ENCODE results near the gene LRRC18. TPM values are rescaled to one million over a fixed set of nuclear protein-coding genes. Genes with fewer than 3 reads are reported as not detected.

Gene LRRC18
- total RNA-seq, 4 donors from 2014 or later: not detected

DNA sequence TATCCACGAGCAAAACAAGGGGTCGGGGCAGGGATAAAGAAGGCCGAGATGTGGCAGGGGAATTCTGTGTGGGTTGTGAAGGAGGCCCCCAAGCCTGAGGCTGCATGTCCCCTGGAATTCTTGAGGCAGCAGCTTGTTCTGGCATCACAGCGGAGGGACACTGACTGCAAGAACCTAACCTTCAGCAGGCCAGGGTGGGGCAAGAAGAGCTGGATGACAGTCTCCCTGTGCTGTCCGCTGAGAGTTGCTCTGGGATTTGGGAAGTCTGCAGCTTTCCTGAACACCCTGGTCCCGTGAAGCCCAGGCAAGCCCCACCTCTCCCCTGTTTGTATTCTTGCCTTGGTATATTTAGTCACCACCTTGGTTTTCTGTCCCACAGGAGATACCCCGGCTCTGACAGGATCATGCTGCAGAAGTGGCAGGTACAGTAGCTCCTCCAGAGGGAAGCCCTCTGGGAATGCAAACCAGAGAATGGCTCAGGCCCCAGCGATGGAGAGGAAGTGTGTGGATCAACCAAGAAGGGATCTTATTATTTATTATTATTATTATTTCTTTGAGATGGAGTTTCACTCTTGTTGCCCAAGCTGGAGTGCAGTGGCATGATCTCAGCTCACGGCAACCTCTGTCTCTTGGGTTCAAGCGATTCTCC is 1.9 kb upstream of the LRRC18 start:
- H3K36me3 ChIP-seq: no peaks in the 10 kb centered on the region
- no peaks in the 10 kb centered on the region for H3K9me3 ChIP-seq
- WGBS, 2 donors: 80 to 84% methylated on average over 10 of the region's 10 CpGs
- DNase-seq (ENCODE audit: low spot score in 2 of 2): no peak
- TF ChIP-seq POLR2A (IDR thresholded peaks at IDR 0.05) (no peak), EP300 (IDR thresholded peaks at IDR 0.05) (no peak)
- TF ChIP-seq, protein P1, sequence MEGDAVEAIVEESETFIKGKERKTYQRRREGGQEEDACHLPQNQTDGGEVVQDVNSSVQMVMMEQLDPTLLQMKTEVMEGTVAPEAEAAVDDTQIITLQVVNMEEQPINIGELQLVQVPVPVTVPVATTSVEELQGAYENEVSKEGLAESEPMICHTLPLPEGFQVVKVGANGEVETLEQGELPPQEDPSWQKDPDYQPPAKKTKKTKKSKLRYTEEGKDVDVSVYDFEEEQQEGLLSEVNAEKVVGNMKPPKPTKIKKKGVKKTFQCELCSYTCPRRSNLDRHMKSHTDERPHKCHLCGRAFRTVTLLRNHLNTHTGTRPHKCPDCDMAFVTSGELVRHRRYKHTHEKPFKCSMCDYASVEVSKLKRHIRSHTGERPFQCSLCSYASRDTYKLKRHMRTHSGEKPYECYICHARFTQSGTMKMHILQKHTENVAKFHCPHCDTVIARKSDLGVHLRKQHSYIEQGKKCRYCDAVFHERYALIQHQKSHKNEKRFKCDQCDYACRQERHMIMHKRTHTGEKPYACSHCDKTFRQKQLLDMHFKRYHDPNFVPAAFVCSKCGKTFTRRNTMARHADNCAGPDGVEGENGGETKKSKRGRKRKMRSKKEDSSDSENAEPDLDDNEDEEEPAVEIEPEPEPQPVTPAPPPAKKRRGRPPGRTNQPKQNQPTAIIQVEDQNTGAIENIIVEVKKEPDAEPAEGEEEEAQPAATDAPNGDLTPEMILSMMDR (IDR thresholded peaks at IDR 0.05): no peak
- no peaks in the 10 kb centered on the region for H3K27me3 ChIP-seq
- peaks cover 0 to 5% (median 0%) of the 10 kb centered on the region in 4 donors for H3K4me1 ChIP-seq
- no peak overlapping the region for H3K27ac ChIP-seq
- H3K4me3 ChIP-seq: no peak overlapping the region

DNA sequence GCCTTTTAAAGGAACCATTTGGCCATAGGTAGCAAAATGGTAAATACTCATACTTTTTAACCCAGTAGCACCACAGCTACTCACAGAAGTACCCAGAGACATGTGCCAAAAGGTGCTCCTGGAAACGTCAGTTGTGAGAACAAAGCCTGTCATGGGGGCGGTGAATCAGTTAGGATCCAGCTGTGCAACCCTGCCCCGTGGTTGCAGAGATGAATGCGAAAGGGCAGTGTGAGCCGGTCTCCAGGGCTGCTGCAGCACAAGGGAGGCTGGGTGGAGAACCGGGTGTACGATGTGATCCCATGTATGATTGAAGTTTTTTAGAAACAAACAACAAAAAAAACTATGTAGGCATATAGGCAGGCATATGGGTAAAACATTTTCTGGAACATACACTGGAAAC is 1.3 kb upstream of the LRRC18 start:
- no peak overlapping the region for H3K4me3 ChIP-seq
- no peak for DNase-seq (ENCODE audit: low spot score in 2 of 2)
- H3K36me3 ChIP-seq: no peaks in the 10 kb centered on the region
- no peaks in the 10 kb centered on the region for H3K9me3 ChIP-seq
- WGBS, 2 donors: 50 to 66% methylated on average over 7 of the region's 7 CpGs
- H3K27ac ChIP-seq: no peak overlapping the region
- H3K27me3 ChIP-seq: no peaks in the 10 kb centered on the region
- TF ChIP-seq POLR2A (IDR thresholded peaks at IDR 0.05): no peak
- TF ChIP-seq, protein P1 (IDR thresholded peaks at IDR 0.05): no peak
- TF ChIP-seq EP300 (IDR thresholded peaks at IDR 0.05): no peak
- no peaks in the 10 kb centered on the region for H3K4me1 ChIP-seq

DNA sequence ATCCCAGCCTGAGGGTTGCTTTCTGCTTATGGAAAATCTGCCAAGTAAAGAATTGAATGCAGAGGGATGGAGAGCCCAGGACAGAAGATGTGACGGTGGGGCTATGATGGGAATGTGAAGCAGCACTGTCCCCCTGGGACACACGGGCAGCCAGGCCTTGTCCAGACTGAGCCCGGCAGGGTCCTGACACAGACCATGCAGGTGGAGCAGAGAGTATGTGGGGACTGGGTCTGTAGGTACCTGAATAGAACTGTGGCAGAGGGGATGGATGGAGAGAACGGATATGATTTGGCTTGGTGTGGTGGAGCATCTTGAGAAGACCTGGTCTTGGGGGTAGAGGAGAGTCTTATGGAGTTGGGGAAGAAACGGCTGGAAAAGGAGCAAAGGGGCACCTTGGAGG is 732 bp upstream of the LRRC18 start:
- 93 to 94% methylated on average over 5 of the region's 5 CpGs for WGBS, 2 donors
- Histone ChIP-seq H3K27ac (no peak overlapping the region), H3K4me3 (no peak overlapping the region), H3K27me3 (no peaks in the 10 kb centered on the region), H3K36me3 (no peaks in the 10 kb centered on the region), H3K9me3 (no peaks in the 10 kb centered on the region), H3K4me1 (no peaks in the 10 kb centered on the region)
- no peak for TF ChIP-seq POLR2A (IDR thresholded peaks at IDR 0.05)
- TF ChIP-seq EP300 (IDR thresholded peaks at IDR 0.05): no peak
- TF ChIP-seq, protein P1 (IDR thresholded peaks at IDR 0.05): no peak
- no peak for DNase-seq (ENCODE audit: low spot score in 2 of 2)

DNA sequence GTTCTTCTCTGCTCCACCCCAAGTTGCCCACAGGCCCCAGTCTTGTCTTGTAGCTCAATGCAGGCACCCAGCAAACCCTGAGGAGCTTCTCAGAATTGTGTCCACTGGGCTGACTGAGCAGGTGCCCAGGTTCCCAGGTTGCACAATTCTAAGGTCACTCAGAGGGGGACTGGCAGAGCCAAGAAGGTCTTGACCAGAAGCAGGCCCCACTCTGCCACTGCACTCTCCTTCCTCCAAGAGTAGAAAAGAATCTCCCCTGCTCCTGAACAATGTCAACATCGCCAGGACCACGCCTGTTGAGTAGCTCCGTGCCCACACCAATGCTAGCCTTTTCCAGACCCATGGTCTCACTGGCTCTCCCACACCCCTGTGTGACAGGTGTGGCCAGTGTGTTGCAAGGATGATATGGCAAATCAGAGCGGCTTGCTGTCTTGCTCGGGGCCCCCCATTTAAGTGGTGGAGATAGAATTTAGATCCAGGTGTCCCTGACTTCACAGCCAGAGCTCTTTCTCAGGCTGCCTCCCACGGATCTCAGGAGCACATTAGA is 577 bp downstream of the LRRC18 start:
- Histone ChIP-seq H3K27me3 (no peaks in the 10 kb centered on the region), H3K4me1 (no peaks in the 10 kb centered on the region), H3K9me3 (no peaks in the 10 kb centered on the region), H3K4me3 (no peak overlapping the region), H3K36me3 (no peaks in the 10 kb centered on the region), H3K27ac (no peak overlapping the region)
- WGBS, 2 donors: 79 to 83% methylated on average over 6 of the region's 6 CpGs
- TF ChIP-seq EP300 (IDR thresholded peaks at IDR 0.05) (no peak), POLR2A (IDR thresholded peaks at IDR 0.05) (no peak)
- TF ChIP-seq, protein P1 (IDR thresholded peaks at IDR 0.05): no peak
- DNase-seq (ENCODE audit: low spot score in 2 of 2): no peak

DNA sequence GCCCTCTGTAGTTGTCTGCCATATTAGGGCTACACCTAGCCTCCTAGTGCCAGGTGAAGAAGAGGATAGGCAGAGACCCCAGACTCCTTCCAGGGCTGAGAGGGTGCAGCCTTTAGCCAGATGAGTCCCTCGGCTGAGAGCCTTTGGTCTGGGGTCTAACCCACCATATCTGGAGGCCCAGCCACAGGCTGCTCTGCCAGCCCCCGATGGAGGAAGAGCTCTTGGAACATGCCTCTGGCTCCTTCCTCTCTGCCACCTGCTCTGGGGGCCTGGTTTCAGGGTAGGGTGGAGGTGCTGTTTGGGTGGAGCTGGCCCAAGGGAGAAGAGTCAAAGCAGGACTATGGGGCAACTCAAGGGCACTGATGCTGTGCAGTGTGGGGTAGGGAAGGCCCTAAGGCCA is 1.4 kb downstream of the LRRC18 start:
- WGBS, 2 donors: 86 to 90% methylated on average over 2 of the region's 2 CpGs
- no peaks in the 10 kb centered on the region for H3K27me3 ChIP-seq
- TF ChIP-seq POLR2A (IDR thresholded peaks at IDR 0.05): no peak
- no peak for TF ChIP-seq EP300 (IDR thresholded peaks at IDR 0.05)
- TF ChIP-seq, protein P1 (IDR thresholded peaks at IDR 0.05): no peak
- H3K36me3 ChIP-seq: no peaks in the 10 kb centered on the region
- H3K27ac ChIP-seq: no peak overlapping the region
- no peak overlapping the region for H3K4me3 ChIP-seq
- DNase-seq (ENCODE audit: low spot score in 2 of 2): no peak
- H3K9me3 ChIP-seq: no peaks in the 10 kb centered on the region
- H3K4me1 ChIP-seq: no peaks in the 10 kb centered on the region
